ENCODE data around the gene GNAI2.
"Not testable (repeated sequence)": the region's sequence is repeated elsewhere in the genome, so short reads cannot be mapped to it uniquely, and the experiment has no call there.

The GNAI2 gene

DNA sequence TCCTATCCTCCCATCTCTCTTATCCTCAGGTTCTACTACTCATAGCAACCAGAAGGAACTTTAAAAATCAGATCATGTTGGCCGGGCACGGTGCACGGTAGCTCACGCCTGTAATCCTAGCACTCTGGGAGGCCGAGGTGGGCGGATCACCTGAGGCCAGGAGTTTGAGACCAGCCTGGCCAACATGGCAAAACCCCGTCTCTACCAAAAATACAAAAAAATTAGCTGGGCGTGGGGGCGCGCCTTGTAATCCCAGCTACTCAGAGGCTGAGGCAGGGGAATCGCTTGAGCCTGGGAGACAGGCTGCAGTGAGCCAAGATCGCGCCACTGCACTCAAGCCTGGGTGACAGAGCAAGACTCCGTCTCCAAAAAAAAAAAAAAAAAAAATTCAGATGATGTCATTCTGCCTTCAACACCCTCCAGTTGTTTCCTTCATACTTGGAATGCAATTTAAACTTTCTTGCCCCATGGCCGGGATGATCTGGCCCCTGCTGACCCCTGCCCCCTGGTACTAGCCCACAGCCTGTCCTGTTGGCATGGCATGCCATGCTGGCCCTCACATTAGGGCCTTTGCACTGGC, 7.7 kb upstream of the GNAI2 start:
- not testable (repeated sequence) for FAIRE-seq

GRCh38 chr3:50229490-50229889, 6.5 kb upstream of the GNAI2 start:
- no peak for FAIRE-seq

- no peak for FAIRE-seq
Measured at GRCh38 chr3:50230104-50230793, 5.8 kb upstream of the GNAI2 start.

GRCh38 chr3:50230794-50231125, 5.2 kb upstream of the GNAI2 start:
- FAIRE-seq: no peak

DNA sequence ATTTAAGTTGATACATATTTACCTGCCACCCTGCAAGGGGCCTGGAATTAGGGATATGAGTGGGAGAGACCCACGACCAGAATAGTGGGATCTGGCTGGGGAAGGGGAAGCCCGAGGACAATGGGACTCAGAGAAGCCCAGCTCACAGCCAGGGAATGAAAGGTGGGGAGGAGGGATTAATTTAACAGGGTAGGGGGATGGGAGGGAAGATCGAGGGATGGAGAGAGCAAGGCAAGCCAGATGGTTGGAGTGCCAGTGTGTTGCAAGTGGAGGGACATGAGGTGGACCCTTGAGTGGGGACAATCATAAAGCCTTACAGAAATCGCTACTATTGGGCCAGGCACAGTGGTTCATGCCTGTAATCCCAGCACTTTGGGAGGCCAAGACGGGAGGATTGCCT, 4.4 kb upstream of the GNAI2 start:
- FAIRE-seq: no peak

DNA sequence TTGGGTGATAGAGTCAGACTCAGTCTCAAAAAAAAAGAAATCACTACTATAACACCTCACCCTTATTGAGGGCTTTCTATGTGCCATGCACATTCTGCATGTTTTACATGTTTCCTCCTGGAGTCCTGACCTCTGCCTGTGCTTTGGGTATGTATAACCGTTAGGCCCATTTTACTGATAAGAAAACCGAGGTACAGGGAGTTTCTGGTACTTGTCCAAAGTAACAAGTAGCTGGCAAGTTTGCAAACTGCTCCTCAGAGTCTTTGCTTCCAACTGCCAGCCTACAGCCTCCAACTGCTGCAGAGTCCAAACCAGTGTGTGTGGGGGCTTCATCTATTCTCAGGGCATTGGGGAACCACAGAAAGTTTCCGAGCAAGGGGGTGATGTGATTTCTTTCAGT, 3.7 kb upstream of the GNAI2 start:
- no peak for FAIRE-seq

DNA sequence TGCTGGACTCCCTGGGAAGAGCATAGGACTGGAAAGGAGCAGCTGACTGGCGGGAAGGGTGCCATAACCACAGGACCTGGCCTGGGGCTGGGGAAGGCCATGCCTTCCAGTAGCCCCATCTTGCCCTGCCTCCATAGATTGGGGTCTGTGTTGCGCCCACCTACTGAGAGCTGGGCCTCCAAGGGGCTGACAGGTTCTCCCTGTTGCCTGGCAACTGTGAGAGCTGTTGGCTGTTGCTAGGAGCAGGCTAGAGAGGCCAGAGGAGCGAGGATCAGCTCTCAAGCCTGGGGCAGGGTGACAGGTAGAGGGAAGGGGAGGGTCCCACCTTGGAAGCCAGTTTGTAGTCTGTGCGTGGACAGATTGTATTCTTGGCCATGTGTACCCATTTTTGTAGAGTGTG, 2.8 kb upstream of the GNAI2 start:
- FAIRE-seq: no peak

DNA sequence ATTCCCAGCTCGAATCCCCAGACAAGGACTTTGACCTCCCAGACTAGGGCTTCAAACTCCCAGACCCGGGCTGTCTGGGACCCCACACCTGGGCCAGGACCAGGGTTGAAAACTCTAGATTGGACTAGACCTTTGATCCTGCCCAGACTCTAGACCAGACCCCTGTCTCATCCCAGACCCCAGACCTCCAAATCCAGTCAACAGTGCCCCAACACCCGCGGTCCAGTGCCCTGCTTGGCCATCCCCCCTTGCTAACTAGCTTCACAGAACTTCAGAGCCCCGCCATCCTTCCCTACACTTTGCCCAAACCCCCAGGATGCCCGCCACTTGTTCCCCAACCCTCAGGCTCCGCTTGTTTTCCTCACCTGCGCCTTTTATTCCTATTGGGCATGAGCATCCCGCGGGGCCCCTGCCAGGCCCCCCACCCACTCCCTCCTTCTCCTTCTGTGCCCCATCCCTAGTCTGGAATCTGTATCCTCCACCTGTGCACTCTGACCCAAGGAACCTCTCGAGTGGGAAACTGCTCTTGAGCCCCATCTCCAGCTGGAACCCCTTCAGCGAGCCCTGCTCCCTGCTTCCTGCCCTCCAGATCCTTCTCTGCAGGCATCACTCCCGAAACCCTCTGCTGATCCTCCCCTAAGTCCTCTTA, 604 bp downstream of the GNAI2 start:
- FAIRE-seq: no peak

- no peak for FAIRE-seq
Measured at GRCh38 chr3:50237133-50237651, 1.2 kb downstream of the GNAI2 start.

GRCh38 chr3:50237754-50238548, 1.9 kb downstream of the GNAI2 start:
- FAIRE-seq: no peak

GRCh38 chr3:50238549-50239026, 2.6 kb downstream of the GNAI2 start:
- no peak for FAIRE-seq

DNA sequence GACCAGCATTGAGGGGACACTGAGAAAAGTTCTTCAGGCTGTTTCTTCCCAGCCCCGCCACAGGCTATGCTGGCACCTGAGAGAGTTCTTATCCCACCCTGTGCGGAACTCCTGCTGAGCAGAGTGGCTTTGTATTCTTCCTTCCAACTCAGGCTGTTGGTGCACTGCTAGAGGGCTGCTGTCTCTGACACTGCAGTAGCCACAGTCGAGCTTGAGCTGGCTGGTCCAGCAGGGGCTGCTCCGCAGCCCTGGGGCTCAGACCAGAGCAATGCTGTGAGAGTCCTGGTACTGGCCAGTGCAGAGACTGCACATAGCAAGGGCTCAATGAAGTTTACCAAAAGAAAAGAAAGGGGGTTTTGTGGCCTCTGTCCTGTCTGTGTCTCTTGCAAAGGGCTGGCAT, 3.6 kb downstream of the GNAI2 start:
- no peak for FAIRE-seq

- FAIRE-seq: no peak
Measured at GRCh38 chr3:50241163-50241562, 5.2 kb downstream of the GNAI2 start.

DNA sequence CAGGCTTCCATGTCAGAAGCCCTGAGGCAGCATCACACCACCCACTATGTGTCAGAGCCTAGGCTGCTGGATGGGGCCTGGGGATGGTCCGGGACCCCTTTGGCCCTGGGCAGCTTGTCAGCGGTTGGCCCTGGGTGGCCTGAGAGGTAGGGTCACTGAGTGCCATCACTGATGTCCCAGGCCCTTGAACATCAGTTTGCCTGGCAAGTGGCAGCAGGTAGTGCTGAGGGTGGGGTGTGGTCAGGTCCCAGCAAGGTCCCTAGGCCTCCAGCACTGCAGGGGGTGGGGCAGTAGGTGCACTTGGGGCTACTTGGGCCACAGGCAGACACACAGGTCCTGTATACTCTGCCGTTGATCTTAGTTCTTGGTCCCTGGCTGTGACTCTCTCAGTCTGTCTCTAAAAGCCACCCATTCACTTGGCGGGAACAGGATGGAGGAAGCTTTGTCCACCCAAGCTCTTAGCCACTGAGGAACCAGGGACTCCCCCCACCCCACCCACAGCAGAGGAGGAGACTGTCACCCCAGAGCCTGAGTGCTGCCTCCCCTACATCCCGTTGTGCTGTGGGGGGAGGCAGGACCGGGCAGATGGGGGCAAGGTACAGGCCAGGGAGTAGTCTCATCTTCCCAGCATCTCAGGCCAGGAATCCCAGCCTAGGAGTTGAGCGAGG, 5.8 kb downstream of the GNAI2 start:
- FAIRE-seq: no peak

DNA sequence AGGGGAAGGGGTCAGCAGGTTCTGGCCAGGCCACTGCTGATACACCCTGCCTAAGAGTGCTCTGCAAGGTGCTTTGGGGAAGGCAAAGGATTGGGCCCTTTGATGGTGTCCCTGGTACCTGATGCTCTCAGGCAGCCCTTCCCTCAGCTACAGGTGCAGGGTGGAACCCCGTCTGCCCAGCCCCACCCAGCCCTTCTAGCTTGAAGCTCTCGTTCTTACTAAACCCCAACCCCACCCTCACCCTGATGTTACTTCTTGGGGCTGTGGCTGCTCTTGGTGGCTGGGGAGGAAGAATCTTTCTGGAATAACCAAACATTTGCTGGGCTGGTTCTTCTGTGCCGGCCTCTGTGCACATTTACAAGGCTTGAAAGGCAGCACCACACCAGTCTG, 6.4 kb downstream of the GNAI2 start:
- no peak for FAIRE-seq

GRCh38 chr3:50242851-50243542, 7.0 kb downstream of the GNAI2 start:
- no peak for FAIRE-seq

- no peak for FAIRE-seq
Measured at GRCh38 chr3:50243543-50243895, 7.5 kb downstream of the GNAI2 start.

- FAIRE-seq: not testable (repeated sequence)
Measured at GRCh38 chr3:50244813-50245212, 8.8 kb downstream of the GNAI2 start.

DNA sequence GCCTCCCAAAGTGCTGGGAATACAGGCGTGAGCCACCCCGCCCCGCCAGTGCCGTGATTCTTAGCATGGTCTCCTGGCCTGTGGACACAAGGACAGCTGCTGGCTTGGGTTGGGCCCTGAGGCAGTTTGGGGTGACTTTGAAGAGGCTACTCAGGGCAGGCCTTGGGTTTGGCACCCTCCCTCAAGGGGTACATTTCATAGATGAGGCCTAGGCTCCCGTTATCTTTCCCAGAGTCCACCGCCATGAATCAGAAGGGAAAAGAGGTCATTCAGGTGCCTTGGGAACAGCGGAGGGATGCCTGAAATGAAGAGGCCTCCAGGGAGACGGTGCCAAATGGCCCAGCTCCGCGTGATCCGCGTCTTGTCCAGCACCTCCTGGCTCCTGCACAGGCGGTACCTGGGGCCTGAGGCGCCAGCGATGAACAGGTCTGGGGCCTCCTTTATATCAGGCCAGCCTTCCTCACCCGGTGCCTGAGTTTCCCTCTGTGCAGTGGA, 9.3 kb downstream of the GNAI2 start:
- no peak for FAIRE-seq

DNA sequence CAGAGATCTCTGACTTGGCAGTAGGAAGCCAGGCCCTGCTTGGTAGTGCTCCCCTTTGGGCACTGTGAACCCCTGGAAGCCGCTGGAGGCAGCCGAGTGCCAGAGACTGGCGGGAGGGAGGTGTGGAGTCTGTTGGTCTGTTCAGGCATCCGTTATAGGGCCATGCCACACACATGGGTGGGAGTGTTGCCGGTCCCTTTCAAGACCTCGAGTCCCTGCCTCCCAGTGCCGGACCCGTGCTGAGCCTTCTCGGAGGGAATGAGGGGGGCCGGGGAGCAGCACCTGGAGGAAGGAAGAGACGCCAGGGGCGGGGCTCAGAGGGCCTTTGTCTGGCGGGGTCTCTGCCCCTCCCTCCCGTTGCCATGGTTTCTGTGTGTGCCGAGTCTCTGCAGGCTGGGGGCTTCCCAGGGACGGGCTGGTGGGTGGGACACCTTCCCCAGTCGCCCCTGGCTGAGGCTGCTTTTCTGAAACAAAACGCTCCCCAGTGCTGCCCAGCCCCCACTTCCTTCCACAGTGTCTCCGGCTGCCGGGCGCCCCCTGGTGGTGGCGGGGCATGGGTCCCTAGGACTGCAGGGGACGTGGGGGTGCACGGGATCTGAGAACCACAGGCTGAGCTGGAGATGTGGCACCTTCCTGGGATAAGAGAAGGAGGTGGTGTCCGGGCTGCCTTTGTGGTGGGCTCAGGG, 10.0 kb downstream of the GNAI2 start:
- FAIRE-seq: no peak

GRCh38 chr3:50246517-50246954, 10.5 kb downstream of the GNAI2 start:
- FAIRE-seq: no peak

Data from endometrium (tissue), 2 donors.